Astrocyte (in vitro differentiated cells and primary cell): ENCODE data around the gene COPB1. TPM values are rescaled to one million over a fixed set of nuclear protein-coding genes. Genes with fewer than 3 reads are reported as not detected.
A peak's percentile ranks its signal among the peaks of the same experiment; 100 is the strongest.

Experiments
- DNase-seq: peaks from one replicate; pipeline ENCODE4 v3.0.0-alpha.2; 2010; ENCODE audit warnings: low read depth
- FAIRE-seq: peaks from 2 replicates; lab custom pipeline; 2011; peaks lifted over from hg19 to GRCh38; lab: Jason Lieb, UNC
- H2AFZ ChIP-seq: 2 replicates; pipeline ENCODE4 v1.6.0; 2012; ENCODE audit warnings: low read depth, low read length, inconsistent platforms
- H3K27ac ChIP-seq: 2 replicates; pipeline ENCODE4 v1.5.1; 2011; ENCODE audit warnings: low read depth, low read length, inconsistent platforms
- H3K27me3 ChIP-seq: 2 replicates; pipeline ENCODE4 v1.6.0; 2011; ENCODE audit warnings: low read length, inconsistent platforms; ENCODE audit not compliant: insufficient read depth
- H3K36me3 ChIP-seq: 2 replicates; pipeline ENCODE4 v1.5.1; 2011; ENCODE audit warnings: low read length, inconsistent platforms; ENCODE audit not compliant: insufficient read depth
- H3K4me1 ChIP-seq: 2 replicates; pipeline ENCODE4 v1.5.1; 2011; ENCODE audit warnings: low read length, inconsistent platforms; ENCODE audit not compliant: insufficient read depth
- H3K4me2 ChIP-seq: 2 replicates; pipeline ENCODE4 v1.6.0; 2012; ENCODE audit warnings: low read length, inconsistent platforms
- H3K4me3 ChIP-seq: 2 replicates; pipeline ENCODE4 v1.5.1; 2011; ENCODE audit warnings: low read depth, mild to moderate bottlenecking, low read length, inconsistent platforms; ENCODE audit not compliant: insufficient read depth
- H3K79me2 ChIP-seq: 2 replicates; pipeline ENCODE4 v1.6.0; 2012; ENCODE audit warnings: mild to moderate bottlenecking, low read length, inconsistent platforms; ENCODE audit not compliant: insufficient read depth
- H3K9ac ChIP-seq: 2 replicates; pipeline ENCODE4 v1.6.0; 2012; ENCODE audit warnings: mild to moderate bottlenecking, low read length, inconsistent platforms
- H3K9me3 ChIP-seq: 2 replicates; pipeline ENCODE4 v1.5.1; 2012; ENCODE audit warnings: low read depth, mild to moderate bottlenecking, low read length, inconsistent platforms; ENCODE audit not compliant: insufficient read depth
- H4K20me1 ChIP-seq: 2 replicates; pipeline ENCODE4 v1.6.0; 2012; ENCODE audit warnings: low read length, inconsistent platforms; ENCODE audit not compliant: insufficient read depth
- H3K27ac Mint-ChIP-seq: one replicate; pipeline ENCODE4 v1.8.0; 2021; ENCODE audit warnings: mild to moderate bottlenecking, mixed read lengths; ENCODE audit not compliant: unreplicated experiment
- H3K27me3 Mint-ChIP-seq: one replicate; pipeline ENCODE4 v1.8.0; 2021; ENCODE audit warnings: low read depth, mixed read lengths; ENCODE audit not compliant: unreplicated experiment
- H3K36me3 Mint-ChIP-seq: one replicate; pipeline ENCODE4 v1.8.0; 2021; ENCODE audit warnings: low read depth, mixed read lengths; ENCODE audit not compliant: unreplicated experiment
- H3K4me1 Mint-ChIP-seq: one replicate; pipeline ENCODE4 v1.8.0; 2021; ENCODE audit warnings: low read depth, mixed read lengths; ENCODE audit not compliant: unreplicated experiment
- H3K4me3 Mint-ChIP-seq: one replicate; pipeline ENCODE4 v1.8.0; 2021; ENCODE audit warnings: mild to moderate bottlenecking, moderate library complexity, mixed read lengths; ENCODE audit not compliant: unreplicated experiment
- H3K9me3 Mint-ChIP-seq: one replicate; pipeline ENCODE4 v1.8.0; 2021; ENCODE audit warnings: mild to moderate bottlenecking, mixed read lengths; ENCODE audit not compliant: unreplicated experiment
- EZH2 ChIP-seq: IDR thresholded peaks from 2 replicates; pipeline ENCODE4 v1.6.1; 2012; ENCODE audit warnings: mild to moderate bottlenecking, low read length, inconsistent platforms; ENCODE audit not compliant: insufficient read depth
- total RNA-seq: library from RNA; stranded (reverse); gene quantifications from 2 replicates; pipeline ENCODE4 v1.2.1, GENCODE V29; 2021
- TF ChIP-seq, protein P1 (sequence below): IDR thresholded peaks from 2 replicates; pipeline ENCODE4 v1.5.1; 2011; ENCODE audit warnings: low read depth, mild to moderate bottlenecking, inconsistent platforms, low read length, moderate library complexity; ENCODE audit not compliant: insufficient read depth

COPB1 gene
- total RNA-seq, 1 donor from 2014 or later: 223 TPM

- H3K4me3 Mint-ChIP-seq: no peak overlapping the region
- Histone ChIP-seq H3K36me3 (no peaks in the 10 kb centered on the region), H3K4me1 (peaks cover 31% of the 10 kb centered on the region), H3K4me2 (peak overlapping the region; percentile 71), H4K20me1 (no peaks in the 10 kb centered on the region), H3K9ac (peak overlapping the region; percentile 55), H3K9me3 (no peaks in the 10 kb centered on the region), H2AFZ (no peak overlapping the region), H3K27ac (peak overlapping the region; percentile 79), H3K4me3 (no peak overlapping the region), H3K27me3 (no peaks in the 10 kb centered on the region), H3K79me2 (no peaks in the 10 kb centered on the region)
- TF ChIP-seq, protein P1, sequence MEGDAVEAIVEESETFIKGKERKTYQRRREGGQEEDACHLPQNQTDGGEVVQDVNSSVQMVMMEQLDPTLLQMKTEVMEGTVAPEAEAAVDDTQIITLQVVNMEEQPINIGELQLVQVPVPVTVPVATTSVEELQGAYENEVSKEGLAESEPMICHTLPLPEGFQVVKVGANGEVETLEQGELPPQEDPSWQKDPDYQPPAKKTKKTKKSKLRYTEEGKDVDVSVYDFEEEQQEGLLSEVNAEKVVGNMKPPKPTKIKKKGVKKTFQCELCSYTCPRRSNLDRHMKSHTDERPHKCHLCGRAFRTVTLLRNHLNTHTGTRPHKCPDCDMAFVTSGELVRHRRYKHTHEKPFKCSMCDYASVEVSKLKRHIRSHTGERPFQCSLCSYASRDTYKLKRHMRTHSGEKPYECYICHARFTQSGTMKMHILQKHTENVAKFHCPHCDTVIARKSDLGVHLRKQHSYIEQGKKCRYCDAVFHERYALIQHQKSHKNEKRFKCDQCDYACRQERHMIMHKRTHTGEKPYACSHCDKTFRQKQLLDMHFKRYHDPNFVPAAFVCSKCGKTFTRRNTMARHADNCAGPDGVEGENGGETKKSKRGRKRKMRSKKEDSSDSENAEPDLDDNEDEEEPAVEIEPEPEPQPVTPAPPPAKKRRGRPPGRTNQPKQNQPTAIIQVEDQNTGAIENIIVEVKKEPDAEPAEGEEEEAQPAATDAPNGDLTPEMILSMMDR: no peak
- no peak for TF ChIP-seq EZH2
- no peaks in the 10 kb centered on the region for H3K9me3 Mint-ChIP-seq
- peaks cover 17% of the 10 kb centered on the region for H3K4me1 Mint-ChIP-seq
- H3K36me3 Mint-ChIP-seq: peaks cover 1% of the 10 kb centered on the region
- H3K27me3 Mint-ChIP-seq: no peaks in the 10 kb centered on the region
- DNase-seq (peak; percentile 63), FAIRE-seq (no peak)
- H3K27ac Mint-ChIP-seq: no peak overlapping the region
These were observed 75.5 kb downstream of the COPB1 start for GRCh38 chr11:14424096-14424495.

GRCh38 chr11:14423633-14424032, 76.0 kb downstream of the COPB1 start:
- no peak overlapping the region for H3K27ac Mint-ChIP-seq
- Histone ChIP-seq H3K27ac (peak overlapping the region; percentile 79), H3K4me2 (peak overlapping the region; percentile 71)

DNA sequence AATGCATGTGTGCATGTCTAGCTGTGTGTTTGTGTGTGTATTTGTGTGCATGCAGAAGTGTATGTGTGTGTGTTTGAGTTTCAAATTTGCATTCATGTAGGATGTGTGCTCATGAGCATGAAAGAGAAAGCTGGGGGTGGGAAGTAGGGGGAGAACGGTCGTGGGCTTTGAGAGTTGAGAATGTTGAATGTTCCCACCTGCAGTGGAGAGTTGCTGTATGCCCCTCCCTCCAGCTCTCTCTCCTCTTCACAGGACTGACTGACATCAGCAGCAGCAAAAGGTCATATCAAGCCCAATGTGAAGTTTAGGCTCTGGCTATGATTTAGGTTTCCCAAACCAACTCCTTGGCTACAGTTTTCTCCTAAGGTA, 76.8 kb downstream of the COPB1 start:
- DNase-seq: no peak

More at GRCh38 chr11:14423633-14424032, 76.0 kb downstream of the COPB1 start:
- H3K79me2 ChIP-seq: no peaks in the 10 kb centered on the region
- no peaks in the 10 kb centered on the region for H3K9me3 Mint-ChIP-seq
- H3K4me1 ChIP-seq: peaks cover 31% of the 10 kb centered on the region
- H3K4me3 ChIP-seq: no peak overlapping the region
- no peaks in the 10 kb centered on the region for H4K20me1 ChIP-seq
- no peak overlapping the region for H3K4me3 Mint-ChIP-seq
- no peak for TF ChIP-seq EZH2
- TF ChIP-seq, protein P1: no peak
- no peaks in the 10 kb centered on the region for H3K36me3 ChIP-seq
- H3K27me3 Mint-ChIP-seq: no peaks in the 10 kb centered on the region
- H2AFZ ChIP-seq: peak overlapping the region; percentile 8
- H3K27me3 ChIP-seq: no peaks in the 10 kb centered on the region
- H3K9me3 ChIP-seq: no peaks in the 10 kb centered on the region
- peaks cover 17% of the 10 kb centered on the region for H3K4me1 Mint-ChIP-seq
- DNase-seq (peak; percentile 76), FAIRE-seq (no peak)
- H3K36me3 Mint-ChIP-seq: peaks cover 1% of the 10 kb centered on the region
- H3K9ac ChIP-seq: peak overlapping the region; percentile 55

More for the DNA sequence above, 76.8 kb downstream of the COPB1 start:
- Histone ChIP-seq H3K4me3 (no peak overlapping the region), H4K20me1 (no peaks in the 10 kb centered on the region), H3K9me3 (no peaks in the 10 kb centered on the region), H3K79me2 (no peaks in the 10 kb centered on the region), H3K27ac (peak overlapping the region; percentile 79), H2AFZ (no peak overlapping the region), H3K4me2 (peak overlapping the region; percentile 71), H3K27me3 (no peaks in the 10 kb centered on the region), H3K9ac (peak overlapping the region; percentile 55), H3K36me3 (no peaks in the 10 kb centered on the region), H3K4me1 (peaks cover 31% of the 10 kb centered on the region)
- Mint-ChIP-seq H3K9me3 (no peaks in the 10 kb centered on the region), H3K4me1 (peaks cover 17% of the 10 kb centered on the region), H3K36me3 (peaks cover 1% of the 10 kb centered on the region), H3K4me3 (no peak overlapping the region), H3K27me3 (no peaks in the 10 kb centered on the region), H3K27ac (no peak overlapping the region)
- TF ChIP-seq, protein P1: no peak
- no peak for TF ChIP-seq EZH2
- peak; percentile 13 for FAIRE-seq
